GM18517 (cell line): ENCODE results near the gene PLCH2.

ENCODE experiments used
- ATAC-seq: cut with Tn5 transposase; IDR thresholded peaks from one replicate; pipeline ENCODE4 v1.9.1; 2021; ENCODE audit warnings: mild to moderate bottlenecking, moderate library complexity; ENCODE audit not compliant: unreplicated experiment

Gene PLCH2

GRCh38 chr1:2508751-2509150, 32.7 kb downstream of the PLCH2 start:
- no peak for ATAC-seq

DNA sequence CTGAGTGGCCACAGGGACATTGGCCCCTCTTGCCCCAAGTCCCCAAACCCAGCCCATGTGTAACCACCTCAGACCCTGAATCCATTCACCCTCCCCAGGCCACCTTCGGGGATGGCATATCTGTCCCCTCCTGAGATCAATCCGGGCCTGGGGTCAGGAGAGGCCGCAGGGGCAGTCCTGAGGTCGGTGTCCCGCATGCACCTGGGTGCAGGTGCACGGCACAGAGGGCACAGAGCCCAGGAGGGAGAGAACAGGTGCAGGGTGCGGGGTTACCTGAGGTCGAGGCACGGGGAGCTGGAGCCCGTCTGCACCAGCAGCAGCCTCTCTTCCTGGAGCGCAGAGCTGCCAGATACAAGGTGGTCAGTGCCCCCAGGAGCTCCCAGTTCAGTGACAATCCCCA, 33.5 kb downstream of the PLCH2 start:
- no peak for ATAC-seq

- no peak for ATAC-seq
Observed at GRCh38 chr1:2510366-2511155, 34.5 kb downstream of the PLCH2 start.

DNA sequence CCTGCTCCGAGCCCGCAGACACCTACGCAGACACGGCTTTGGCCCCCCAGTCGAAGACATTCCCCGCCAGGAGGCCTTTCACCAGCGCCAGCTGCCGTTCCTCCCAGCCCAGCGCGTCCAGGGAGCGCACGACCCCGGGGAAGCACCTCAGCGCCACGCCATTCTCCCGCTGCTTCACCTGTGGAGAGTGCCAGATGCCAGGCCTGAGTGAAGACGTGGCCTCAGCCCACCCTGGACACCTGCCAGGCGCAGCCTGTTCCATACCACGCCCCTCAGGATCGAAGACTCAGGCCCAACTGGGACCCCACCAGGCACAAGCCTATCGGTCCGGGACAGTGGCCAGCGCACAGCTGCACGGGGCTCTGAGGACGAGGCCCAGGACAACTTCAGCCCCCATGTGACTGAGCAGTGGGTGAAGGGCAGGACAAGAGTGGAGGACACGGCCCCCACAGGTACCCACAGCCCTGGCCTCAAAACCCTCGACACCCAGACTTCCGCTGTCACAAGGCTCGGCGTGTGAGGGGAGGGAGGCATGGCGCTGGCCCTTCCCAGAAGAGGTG, 36.9 kb downstream of the PLCH2 start:
- ATAC-seq = no peak

DNA sequence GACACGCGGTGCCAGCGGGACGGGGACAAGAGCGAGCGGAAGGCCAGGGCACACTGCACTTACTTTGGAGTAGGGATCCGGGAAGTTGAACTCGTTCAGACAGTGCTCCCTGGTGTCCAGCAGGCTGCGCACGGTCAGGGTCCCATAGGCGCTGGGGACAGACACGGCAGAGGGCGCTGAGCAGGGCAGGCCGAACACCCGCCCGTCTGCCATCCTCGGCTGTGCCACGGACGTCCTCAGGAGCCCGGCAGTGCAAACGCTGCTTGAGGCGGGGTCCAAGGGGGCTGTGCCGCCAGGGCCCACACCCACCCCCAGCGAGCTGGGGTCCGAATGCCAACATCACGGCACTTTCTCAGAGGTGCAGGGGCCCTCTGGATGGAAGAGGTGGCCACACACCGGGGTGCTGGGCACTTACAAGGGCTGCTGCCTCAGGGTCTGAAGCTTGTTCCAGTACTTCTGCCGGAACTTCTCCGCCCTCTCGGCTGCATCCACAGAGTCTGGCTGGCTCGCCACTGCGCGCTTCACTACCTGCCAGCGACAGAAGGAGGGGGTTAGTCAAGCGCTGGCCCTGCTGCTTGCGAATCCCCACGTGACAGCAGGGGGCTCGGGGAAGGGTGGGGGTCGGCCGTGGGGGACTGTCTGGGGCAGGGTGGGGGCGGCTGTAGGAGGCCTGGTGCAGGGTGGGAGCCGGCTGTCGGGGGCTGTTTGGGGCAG, 38.0 kb downstream of the PLCH2 start:
- no peak for ATAC-seq

DNA sequence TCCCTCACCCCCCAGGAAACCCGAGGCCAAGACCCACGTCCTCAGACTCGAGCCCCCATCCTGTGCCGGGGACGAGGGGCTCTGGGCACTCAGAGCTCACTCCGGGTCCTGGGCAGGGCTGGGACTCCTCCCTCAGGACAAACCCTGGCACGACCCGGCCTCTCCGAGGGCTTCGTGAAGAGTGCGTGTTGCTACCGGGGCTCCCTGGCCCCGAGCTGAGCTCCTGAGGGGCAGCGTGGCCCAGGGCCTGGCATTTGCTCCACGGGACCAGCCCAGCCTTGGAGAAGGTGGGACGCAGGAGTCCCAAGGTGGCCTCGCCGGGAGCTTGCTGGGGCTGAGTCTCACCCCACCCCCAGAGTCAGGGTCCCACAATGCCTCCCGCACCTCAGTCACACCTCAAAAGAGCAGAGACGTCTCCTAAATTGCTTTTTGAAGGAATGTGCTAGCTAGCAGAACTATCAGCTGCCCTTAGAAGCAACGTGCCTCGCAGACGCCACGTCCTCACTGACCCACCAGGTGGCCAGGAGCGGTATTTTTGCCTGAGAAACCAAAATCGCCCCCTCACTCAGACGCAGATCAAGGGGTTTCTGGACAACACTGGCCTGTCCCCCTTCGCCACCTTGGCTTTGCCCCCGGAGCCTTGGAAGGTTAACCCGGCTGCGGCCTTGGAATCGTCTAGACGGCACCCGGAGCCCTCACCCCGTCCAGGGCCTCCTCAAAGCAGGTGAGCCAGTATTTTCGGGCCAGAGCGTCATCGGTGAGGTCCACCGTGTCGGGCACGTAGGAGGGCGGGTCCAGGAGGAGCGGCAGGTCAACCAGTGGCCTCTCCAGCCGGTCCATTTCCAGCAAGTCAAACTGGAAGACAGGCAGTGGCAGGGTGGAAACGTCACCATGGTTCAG, 39.0 kb downstream of the PLCH2 start:
- no peak for ATAC-seq

- ATAC-seq = no peak
Observed at GRCh38 chr1:2515763-2516080, 39.6 kb downstream of the PLCH2 start.

DNA sequence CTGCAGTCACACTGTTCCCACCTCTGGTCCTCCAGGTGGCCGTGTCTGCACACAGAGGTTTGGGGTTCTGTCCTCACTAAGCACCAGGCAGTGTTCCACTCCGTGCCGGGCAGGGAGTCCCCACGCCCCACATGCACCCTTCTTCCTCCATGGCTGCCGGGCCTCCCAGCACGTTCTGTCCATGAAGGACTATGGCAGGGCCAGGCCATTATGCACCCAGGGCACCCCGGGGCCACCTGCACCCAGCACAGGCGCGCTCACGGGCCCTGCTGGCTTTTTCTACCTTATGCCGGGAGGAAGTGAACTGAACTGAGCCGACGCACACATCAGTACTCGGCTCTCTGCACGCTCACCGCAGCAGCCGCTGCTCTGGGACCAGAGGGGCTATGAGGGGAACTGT, 40.0 kb downstream of the PLCH2 start:
- ATAC-seq = no peak

GRCh38 chr1:2516946-2517345, 40.9 kb downstream of the PLCH2 start:
- ATAC-seq = no peak

GRCh38 chr1:2517966-2518365, 41.9 kb downstream of the PLCH2 start:
- ATAC-seq = no peak

- ATAC-seq = no peak
Observed at GRCh38 chr1:2518528-2518927, 42.4 kb downstream of the PLCH2 start.

- no peak for ATAC-seq
Observed at GRCh38 chr1:2519029-2519685, 43.1 kb downstream of the PLCH2 start.

DNA sequence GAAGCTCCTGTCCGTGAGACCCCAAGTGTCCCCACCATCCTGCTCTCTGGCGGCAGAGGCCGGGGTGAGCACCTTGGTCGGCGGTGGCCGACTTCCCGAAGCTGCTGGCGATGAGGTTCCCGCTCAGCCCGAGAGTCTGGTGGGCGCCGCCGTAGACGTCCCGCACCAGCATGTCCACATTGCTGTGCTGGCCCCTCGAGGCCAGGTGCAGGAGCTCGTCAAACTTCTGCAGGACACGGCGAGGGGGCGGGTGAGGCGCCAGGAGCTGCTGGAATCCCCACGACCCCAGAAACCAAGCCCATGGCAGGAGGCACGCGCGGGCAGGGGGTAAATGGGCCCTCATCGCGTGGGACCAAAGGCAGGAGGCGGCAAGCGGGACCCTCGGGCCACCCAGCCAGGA, 43.6 kb downstream of the PLCH2 start:
- no peak for ATAC-seq

DNA sequence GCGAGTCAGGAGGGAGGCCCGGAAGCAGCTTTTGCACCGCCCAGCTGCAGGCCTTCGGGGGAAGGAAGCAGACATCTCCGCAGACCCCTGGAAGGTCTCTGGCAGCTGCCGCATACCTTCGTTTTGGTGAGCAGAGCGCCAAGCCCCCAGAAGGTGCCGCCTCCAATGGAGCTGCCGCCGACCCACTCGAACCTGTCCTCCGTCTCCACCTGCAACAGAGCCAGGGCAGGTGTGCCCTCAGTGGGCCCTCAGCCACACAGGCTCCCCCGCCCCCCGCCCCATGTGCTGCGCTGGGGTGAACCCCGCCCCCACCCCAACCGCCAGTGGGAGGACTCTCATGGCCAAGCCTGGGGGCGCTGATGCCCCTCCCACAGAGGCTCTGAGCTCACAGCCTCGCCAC, 44.1 kb downstream of the PLCH2 start:
- ATAC-seq = no peak

- no peak for ATAC-seq
Observed at GRCh38 chr1:2520806-2521205, 44.7 kb downstream of the PLCH2 start.

- ATAC-seq = no peak
Observed at GRCh38 chr1:2522230-2522629, 46.1 kb downstream of the PLCH2 start.

DNA sequence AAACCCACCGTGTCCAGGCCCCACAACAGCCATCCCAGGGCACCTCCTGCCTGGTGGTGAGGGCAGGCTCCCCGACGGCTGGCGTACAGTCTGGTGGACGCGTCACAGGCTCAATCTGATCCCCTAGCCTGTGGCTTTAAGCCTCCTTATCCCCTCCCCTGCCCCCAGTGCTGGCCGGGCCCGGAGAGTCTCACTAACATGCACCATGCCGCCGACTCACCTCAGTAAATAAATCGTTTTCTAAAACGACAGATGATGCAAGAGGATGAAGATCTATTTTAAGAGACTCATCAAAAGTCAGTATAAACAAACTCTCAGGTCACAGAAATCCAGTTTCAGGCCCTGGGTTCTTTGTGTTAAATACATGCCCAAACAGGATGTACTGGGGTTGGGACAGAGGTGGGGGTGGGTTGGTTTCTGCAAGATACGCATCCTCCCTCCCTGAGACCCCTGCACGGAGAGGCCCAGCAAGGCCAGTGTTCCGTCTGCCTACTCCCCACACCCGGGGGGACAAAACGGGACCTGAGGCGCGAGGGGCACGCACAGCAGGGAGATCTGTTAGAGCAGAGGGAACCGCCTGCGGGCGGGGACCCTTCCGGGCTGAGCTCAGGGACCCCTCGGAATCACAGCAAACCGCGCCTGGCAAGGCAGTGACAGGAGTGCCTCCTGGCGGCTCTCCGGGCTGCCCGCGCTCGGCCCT, 47.3 kb downstream of the PLCH2 start:
- ATAC-seq = no peak

GRCh38 chr1:2523891-2524609, 48.0 kb downstream of the PLCH2 start:
- no peak for ATAC-seq

- no peak for ATAC-seq
Observed at GRCh38 chr1:2525572-2525919, 49.5 kb downstream of the PLCH2 start.
